Brain microvascular endothelial cell (primary cell): Measurements from ENCODE around the gene RNF2.

Source experiments
- DNase-seq: peaks from one replicate; pipeline ENCODE4 v3.0.0-alpha.2; 2020
- H3K27ac ChIP-seq: fragments of 250-450 bp; sonication (Bioruptor Pico); 2 replicates; pipeline ENCODE4 v1.5.1; 2020; ENCODE audit warnings: mild to moderate bottlenecking, moderate library complexity
- H3K27me3 ChIP-seq: fragments of 250-450 bp; sonication (Bioruptor Pico); replicated peaks from 2 replicates; pipeline ENCODE4 v1.5.1; 2020; ENCODE audit warnings: mild to moderate bottlenecking
- H3K36me3 ChIP-seq: fragments of 250-450 bp; sonication (Bioruptor Pico); replicated peaks from 2 replicates; pipeline ENCODE4 v1.5.1; 2020; ENCODE audit warnings: mild to moderate bottlenecking
- H3K4me3 ChIP-seq: 2 replicates; pipeline ENCODE4 v1.5.1; 2011; ENCODE audit warnings: low read depth, mild to moderate bottlenecking, control low read depth, low read length, moderate library complexity
- CTCF ChIP-seq: IDR thresholded peaks from 2 replicates; pipeline ENCODE4 v1.5.1; 2011; ENCODE audit warnings: low read depth, mild to moderate bottlenecking, moderate library complexity, low read length, control low read depth, inconsistent platforms; ENCODE audit errors: missing control alignments
- in situ Hi-C: cut with HindIII; loops from 2 replicates; pipeline ENCODE4 v1.10.0; 2017; ENCODE audit warnings: low sequenced_read_pairs, low pct_ligation_motif_present

RNF2 gene

GRCh38 chr1:185053204-185053603 is 7.8 kb downstream of the RNF2 start:
- H3K4me3 ChIP-seq = no peak overlapping the region
- no peak overlapping the region for H3K27ac ChIP-seq
- H3K27me3 ChIP-seq = no peaks in the 10 kb centered on the region
- DNase-seq = no peak
- in situ Hi-C loops = no loop called here
- no peaks in the 10 kb centered on the region for H3K36me3 ChIP-seq
- no peak for TF ChIP-seq CTCF

DNA sequence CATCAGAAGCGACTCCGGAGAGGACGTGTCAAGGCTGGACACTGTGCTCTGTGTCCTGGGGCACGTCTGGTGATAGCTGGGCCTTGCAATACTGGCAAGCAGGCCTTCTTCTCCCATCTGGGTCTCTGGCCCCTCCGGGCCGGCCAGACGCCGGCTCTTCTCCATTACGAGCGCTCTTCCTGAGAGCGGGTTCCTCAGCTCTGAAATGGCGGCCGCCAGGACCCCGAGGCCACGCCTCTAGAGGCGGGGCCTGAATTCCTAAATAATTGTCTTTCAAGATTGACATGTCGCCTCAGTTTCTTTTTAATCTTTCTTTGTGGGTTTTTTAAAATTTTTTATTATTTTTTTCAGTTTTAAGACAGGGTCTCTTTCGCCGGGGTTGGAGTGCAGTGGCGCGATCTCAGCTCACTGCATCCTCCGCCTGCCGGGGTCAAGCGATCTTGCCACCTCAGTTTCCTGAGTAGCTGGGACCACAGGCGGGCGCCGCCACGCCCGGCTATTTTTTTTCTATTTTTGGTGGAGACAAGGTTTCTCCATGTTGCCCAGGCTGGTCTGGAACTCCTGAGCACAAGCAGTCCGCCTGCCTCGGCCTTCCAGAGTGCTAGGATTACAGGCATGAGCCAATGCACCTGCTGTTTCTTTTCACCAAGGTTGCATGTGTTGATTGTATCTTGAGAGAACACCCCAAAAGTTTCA is 9.2 kb downstream of the RNF2 start:
- Histone ChIP-seq H3K4me3 (no peak overlapping the region), H3K27ac (no peak overlapping the region), H3K27me3 (no peaks in the 10 kb centered on the region), H3K36me3 (no peaks in the 10 kb centered on the region)
- in situ Hi-C loops = no loop called here
- DNase-seq = no peak
- no peak for TF ChIP-seq CTCF

DNA sequence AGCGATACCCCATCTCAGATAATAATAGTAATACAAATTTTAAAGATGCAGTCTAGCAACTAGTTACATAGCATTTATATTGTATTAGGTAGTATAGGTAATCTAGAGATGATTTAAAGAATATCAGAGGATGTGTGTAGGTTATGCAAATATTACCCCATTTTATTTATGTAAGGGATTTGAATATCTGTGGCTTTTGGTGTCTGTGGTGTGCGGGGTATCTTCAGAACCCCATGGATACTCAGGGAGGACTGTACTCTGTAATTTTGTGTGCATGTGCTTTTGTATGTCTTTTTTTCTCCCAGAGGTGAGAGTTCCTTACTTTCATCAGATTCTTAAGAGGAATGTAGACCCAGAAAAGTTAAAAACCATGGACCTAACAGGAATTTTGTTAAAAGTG is 12.8 kb downstream of the RNF2 start:
- DNase-seq = no peak
- Histone ChIP-seq H3K36me3 (no peaks in the 10 kb centered on the region), H3K4me3 (no peak overlapping the region), H3K27ac (no peak overlapping the region), H3K27me3 (no peaks in the 10 kb centered on the region)
- in situ Hi-C loops = no loop called here
- TF ChIP-seq CTCF = no peak

DNA sequence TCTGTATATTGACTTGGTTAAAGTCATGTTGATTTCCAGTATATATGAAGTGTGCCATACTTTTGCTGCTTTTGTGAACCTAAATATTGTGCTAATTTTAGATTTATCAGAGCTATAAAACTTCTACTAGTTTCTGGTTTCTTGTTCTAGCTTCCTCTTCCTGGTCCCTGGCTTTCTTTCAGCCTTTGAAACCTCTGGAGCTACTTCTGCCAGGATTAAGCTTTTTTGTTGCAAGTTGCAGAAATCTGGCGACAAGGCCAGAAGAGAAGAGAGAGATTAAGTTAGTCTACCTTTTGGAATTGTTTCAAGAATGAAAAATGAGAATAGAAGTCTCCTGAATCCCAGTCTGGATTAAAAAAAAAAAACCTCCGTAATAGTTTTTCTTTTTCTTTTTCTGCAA is 13.5 kb downstream of the RNF2 start:
- Histone ChIP-seq H3K36me3 (no peaks in the 10 kb centered on the region), H3K27ac (no peak overlapping the region), H3K4me3 (no peak overlapping the region), H3K27me3 (no peaks in the 10 kb centered on the region)
- no peak for DNase-seq
- in situ Hi-C loops = no loop called here
- no peak for TF ChIP-seq CTCF

DNA sequence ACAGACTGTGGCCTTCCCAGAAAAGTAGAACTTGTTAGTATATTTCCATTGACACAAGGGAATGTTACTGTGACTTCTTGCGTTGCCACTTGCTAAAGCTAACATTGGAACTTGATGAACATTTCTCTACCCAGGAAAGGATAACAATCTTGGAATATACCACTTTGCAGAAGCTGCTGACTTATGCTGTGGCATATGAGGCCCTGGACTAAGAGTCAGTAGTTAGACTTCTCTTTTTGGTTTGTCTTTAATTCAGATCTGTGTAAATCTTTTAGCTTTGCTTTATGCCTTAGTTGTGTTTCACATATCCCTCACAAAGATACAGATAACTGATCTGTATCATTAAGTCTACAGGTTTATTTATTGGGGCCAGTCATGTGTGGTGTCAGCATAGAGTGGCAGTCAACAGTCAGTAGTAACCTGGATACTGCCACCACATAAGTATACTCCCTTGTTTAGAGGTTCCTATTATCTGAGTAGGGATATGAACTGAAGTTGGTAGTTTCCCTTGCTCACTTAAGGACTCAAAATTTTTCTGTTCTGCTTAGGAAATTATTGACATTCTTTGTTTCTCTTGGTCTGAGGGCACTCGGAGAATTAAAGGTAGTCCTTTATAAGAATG is 14.7 kb downstream of the RNF2 start:
- no peak overlapping the region for H3K4me3 ChIP-seq
- no peak overlapping the region for H3K27ac ChIP-seq
- in situ Hi-C loops = no loop called here
- H3K36me3 ChIP-seq = no peaks in the 10 kb centered on the region
- no peak for TF ChIP-seq CTCF
- DNase-seq = no peak
- no peaks in the 10 kb centered on the region for H3K27me3 ChIP-seq
